NCI-H1694 (cell line): Measurements from ENCODE around the gene OSGEP.

ENCODE experiments used
- DNase-seq: peaks from one replicate; lab custom pipeline; 2025; lab: John Stamatoyannopoulos, UW

Gene OSGEP

GRCh38 chr14:20429801-20430669 is 24.6 kb downstream of the OSGEP start:
- DNase-seq = no peak

DNA sequence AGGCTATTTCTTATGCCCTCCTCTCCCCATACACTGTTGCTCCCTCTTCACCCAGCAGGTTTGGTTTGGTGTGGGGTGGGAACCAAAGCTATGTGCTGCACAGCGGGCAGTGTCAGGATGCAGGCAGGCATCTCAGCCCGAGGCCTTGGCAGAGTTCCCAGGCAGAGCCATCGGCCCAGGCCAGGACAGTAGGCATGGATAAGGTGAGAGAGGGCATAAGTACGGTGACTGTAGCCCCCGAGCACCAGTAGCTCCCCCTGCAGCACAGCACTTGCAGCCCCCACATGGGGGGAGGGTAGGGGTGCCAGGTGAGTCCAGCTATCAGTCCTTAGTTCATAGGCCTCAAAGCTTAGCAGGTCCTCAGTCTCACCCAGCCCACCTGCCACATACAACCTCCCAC is 25.8 kb downstream of the OSGEP start:
- no peak for DNase-seq

DNA sequence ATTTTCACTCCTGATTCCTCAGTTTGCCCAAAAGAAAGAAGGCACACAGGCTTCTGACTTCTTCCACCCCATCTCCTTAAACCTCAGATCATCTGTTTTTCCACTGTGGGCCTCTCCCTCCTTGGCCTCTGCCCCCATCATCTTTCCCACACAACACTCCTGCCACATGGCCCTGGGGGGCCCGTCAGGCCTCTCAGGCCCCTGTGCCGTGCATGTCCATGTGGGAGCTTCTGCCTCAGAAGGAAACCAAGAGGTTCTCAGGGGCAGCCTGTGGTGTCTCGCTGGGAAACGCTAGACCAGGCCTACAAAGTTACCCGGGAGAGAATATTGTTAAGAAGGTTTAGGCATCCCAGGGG is 26.6 kb downstream of the OSGEP start:
- no peak for DNase-seq

DNA sequence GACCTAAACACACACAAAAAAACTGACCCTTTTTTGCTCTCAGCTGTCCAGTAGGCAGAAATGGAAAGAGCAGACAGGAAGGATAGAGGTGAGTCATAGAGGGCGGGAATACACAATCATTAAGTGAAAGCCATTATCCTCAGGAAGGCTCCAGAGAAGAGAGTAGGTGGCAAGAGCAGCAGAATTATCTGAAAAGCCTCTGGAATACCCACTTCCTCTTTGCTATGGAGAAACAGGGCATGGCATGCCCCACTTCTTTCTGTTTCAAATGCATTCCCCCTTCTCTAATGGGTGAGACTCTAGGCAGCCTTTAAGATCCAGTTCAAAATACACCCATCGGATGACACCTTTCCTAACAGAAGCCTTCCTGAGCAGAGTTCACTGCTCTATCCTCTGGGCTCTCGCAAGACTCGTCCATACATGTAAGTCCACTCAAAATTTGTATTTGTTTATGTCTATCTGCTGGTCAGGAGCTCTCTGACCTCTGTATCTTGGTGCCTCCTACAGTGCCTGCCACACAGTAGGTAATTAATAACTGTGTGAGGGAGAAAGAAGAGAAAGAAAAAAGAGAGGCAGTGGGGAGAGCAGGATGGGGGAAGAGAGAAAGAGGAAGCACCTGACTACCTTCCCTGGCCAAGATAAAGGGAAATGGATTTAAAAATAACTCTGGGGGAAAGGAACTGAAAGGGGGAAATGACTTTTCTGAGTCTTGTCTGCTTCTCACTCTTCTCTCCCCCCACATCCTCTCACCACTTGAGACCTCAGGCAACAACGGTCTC is 27.2 kb downstream of the OSGEP start:
- DNase-seq = no peak

DNA sequence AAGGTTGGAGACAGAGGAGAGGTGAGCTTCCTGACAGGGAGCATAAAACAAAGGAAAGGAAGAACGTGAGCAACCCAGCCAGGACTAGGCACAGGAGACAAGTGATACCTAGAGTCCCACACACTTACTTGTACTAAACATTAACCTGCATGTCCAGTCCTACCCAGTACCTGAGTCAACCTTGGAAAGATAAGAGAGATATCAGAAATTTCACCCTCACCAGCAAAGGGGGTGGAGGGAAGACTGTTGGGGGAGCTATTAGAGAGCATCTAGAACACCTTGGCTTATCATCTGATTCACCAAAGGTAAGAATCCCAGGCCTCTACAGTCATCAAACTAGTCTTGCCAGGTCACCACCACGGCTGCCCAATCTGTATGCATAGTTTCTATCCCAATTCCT is 29.8 kb downstream of the OSGEP start:
- DNase-seq = no peak

DNA sequence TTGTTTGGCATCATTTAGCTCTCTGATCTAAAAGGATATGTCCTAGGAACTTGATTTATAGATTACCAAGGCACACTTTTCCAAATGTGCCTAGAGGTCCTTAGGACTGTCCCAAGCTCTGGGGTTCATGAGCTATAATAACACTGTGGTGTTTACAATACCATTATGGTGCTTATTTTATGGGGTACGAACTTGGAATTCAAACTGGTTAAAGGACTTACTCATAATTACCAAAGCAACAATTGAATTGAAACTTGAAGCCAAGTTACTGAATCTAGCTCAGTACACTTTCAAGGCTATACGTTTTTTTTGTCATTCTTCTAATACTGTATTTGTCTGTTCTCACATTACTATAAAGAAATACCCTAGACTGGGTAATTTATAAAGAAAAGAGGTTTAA is 31.7 kb downstream of the OSGEP start:
- no peak for DNase-seq

DNA sequence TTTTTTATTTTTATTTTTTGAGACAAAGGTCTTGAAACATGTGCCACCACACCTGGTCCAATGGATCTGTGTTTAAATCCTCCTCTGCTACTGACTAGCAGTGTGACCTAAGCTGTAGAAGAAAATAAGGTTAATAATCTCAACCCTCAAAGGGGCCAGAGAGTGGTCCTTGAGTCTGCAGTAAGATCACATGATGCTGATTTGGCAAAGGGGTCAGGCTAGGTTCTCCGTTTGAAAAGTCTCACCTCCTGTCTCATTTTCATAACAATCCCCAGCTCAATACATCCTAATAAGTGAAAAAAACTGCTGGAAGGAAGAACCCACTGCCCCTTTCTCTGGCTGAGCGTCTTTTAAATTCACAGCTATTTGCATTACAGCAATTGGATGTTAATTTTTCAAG is 33.3 kb downstream of the OSGEP start:
- no peak for DNase-seq

- no peak for DNase-seq
These were observed 35.2 kb downstream of the OSGEP start for GRCh38 chr14:20419419-20419818.

DNA sequence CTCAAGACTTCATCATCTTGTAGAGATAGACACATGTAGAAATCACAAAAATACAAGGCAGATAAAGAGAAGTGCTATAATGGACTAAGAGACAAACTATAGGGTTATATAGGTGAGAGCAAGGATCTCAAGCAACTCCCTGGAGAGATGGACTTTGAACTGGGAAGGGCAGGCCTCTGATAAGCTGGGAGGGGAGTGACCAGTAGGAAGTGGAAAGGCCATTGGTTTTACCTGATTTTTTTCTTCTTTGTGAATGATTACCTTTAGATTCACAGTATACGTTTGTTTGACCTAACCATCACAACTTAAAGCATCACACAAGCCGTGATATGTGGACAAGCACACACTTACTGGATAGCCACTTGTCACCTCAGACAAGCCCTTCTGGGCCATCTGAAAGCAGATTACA is 36.1 kb downstream of the OSGEP start:
- DNase-seq = no peak

DNA sequence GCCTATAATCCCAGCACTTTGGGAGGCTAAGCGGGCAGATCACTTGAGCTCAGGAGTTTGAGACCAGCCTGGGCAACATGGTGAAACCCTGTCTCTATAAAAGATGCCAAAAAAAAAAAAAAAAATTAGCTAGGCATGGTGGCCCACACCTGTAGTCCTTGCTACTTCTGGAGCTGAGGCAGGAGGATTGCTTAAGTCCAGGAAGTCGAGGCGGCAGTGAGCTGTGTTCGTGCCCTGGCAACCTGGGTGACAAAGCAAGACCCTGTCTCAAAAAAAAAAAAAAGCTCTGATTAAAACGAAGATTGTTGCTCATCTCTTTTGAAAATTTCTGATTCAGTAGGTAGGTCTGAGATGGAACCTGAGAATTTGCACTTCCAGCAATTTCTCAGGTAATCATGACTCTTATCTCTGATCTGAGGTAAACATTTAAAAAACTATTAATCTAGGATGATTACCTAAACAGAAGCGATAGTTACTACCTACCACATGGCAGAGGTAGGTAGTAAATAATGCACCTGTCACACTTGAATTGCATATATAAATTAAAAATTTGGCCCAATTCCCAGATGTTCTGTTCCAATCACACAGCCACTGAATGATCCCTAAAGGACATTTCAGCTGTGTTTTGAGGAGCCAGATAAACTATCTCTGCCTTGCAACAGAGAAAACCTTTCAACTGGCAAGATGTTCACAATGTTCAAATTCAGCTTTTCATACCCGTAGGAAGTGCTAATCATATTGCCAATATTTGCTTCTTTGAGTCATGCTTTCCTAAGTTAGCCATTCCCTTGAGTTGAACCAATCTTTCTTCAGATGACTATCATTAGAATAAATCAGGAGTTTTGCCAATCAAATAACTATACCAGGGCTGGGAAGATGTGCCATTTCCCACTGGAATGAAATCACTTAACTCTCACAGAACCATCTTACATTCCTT is 37.1 kb downstream of the OSGEP start:
- DNase-seq = no peak

GRCh38 chr14:20416223-20416622 is 38.4 kb downstream of the OSGEP start:
- no peak for DNase-seq

- peak; percentile 71 for DNase-seq
These were observed 38.8 kb downstream of the OSGEP start for GRCh38 chr14:20415782-20416206.

GRCh38 chr14:20413744-20414082 is 40.9 kb downstream of the OSGEP start:
- no peak for DNase-seq

- peak; percentile 60 for DNase-seq
These were observed 41.5 kb downstream of the OSGEP start, which contains the start of gene TEP1 for GRCh38 chr14:20412876-20413743. Gene TEP1, minus strand, starts transcription at chr14:20413501. Its CDS starts 5,062 bp downstream, at chr14:20408439.

DNA sequence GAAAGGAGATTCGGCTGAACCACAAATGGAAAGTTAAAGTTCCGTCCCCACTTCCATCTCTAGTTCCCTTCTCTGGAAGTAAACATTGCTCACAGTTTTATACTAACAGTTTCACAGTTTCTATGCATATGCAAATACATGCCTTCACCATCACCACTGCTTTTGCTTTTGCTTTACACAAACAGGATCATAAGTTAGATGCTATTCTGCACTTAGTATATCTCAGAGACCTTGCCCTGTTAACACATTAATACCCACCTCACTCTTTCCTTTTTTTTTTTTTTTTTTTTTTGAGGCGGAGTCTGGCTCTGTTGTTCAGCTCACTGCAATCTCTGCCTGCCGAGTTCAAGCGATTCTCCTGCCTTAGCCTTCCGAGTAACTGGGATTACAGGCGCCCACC is 42.2 kb downstream of the OSGEP start:
- no peak for DNase-seq

- no peak for DNase-seq
These were observed 45.4 kb downstream of the OSGEP start for GRCh38 chr14:20409226-20409625.

DNA sequence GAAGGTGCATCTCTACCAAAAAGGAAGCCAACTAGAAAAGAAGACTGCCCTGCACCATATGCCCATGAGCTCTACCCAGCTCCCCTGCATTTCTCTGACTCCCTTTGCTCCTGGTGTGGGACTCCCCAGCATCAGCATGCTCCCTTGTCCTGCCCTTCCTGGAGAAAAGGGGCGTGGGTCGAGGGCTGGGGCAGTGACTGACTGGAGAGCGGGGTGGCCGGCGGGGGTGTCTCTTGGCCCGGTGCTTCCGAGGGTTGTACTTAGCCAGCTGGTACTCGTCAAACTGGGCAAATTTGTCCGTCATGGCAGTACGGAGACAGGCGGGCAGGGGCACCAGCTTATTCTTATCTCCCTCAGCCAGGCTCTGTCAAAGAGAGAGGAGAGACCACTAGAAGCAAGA is 51.1 kb downstream of the OSGEP start:
- DNase-seq = no peak

DNA sequence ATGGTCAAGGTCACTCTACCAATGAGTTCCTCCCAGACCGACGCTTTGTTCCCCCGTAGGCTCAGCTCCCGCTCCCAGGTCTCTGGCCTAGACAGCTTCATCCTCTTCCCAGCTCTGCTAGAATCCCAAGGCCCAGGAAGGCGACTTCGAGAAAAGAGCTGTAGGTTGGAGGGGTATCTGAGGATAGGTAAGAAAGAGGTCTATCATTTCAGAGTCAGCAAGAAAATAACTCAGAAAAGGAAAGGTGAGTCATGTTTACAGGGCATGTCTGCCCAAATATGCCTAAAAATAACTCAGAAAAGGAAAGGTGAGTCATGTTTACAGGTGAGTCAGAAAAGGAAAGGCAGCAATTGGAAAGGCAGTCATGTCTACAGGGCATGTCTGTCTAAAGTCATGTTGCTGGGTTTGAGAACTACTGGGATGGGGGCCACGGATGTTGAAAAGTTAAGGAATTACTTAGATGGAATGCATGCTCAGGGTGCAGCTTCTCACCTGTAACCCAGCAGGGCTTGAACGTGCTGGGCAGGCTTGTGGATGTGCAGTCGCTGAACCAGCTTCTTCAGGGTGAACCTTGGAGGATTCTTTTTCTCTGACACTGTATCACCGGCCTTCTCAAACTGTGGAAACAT is 53.5 kb downstream of the OSGEP start:
- DNase-seq = no peak

- no peak for DNase-seq
These were observed 54.0 kb downstream of the OSGEP start for GRCh38 chr14:20400589-20400964.

GRCh38 chr14:20397511-20397910 is 57.1 kb downstream of the OSGEP start:
- DNase-seq = no peak
